Measurements from ENCODE around the gene SPECC1.
"Not testable (repeated sequence)": the region's sequence is repeated elsewhere in the genome, so short reads cannot be mapped to it uniquely, and the experiment has no call there.

SPECC1 gene

DNA sequence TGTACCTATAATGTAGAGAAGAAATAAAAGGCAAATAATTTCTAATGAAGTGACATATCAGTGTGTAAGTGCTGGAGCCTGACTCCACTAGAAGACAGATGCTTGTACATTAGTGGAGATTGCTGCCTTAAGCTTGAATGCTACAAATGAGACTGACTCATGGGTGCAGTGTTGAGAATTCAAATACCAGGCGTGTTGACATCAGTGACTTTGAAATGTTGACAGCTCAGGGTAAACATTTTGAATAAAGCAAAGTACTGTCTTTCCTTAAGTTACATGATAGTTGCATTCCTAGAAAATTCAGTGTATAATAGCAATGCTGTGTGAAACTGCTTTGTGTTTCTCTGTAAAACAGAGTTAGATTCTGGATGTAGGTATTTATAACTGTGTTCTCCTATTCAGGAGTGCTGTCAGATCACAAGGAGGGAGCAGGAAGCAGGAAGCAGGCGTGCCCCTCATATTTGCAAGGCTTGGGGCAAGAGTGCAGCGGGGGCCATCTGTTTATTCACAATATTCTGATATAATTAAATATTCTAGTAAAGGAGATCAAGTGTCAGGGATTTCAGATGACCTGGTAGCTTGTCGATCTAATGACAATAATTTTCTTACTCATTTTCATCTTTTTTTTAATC lies 119.0 kb downstream of the SPECC1 start:
- peak; percentile 49 for DNase-seq (ENCODE audit: low spot score)

DNA sequence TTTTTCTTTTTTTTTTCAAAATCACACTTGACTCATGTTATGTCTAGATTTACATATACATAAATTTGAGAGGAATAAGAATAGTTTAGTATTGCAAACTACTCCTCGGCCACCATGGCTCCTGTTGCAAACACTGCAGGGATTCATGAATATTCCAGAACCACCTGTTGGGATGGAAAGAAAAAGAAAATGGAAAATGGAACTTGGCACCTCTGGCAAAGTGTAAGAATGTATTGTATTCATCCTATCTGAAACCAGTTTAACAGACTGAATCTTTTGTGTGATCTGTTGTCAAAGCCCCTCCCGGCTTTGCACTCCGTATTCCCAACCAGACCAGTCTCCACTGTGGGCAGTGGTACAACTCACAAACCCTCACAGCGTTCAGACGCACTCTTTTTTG lies 124.4 kb downstream of the SPECC1 start:
- no peak for DNase-seq (ENCODE audit: low spot score)

DNA sequence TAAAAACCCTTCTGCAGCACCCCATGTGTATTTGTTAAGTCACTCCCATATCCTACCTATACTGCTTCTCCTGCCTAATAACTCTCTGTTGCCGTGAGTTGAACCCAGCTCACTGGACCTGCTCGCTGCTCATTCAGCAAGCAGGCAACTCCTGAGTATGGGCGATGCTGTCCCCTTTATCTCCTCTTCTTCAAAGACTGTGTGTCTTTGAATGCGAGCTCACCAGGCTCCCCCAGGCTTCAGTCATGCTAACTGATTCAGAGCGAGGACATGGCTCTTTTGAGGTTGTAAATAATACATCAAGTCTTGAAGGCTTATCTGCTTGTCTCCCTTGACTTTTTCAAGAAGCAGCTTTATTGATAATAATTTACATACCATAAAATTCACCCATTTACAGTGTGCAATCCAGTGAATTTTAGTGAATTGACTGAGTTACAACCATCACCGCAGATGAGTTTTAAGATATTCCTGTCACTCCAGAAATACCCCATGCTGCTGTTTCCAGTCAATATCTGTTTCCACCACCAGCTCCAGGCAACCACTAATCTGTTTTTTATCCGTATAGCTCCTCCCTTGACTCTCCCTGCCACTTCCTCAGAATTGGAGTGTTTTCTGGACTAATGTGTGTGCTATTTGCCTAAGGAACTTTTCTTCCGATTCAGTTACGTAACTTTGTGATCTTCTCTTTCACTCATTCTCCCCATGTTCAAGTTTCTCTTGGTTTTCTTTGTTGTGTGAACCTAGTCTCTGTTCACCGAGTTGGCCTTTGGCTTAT lies 132.2 kb downstream of the SPECC1 start:
- no peak for DNase-seq (ENCODE audit: low spot score)

DNA sequence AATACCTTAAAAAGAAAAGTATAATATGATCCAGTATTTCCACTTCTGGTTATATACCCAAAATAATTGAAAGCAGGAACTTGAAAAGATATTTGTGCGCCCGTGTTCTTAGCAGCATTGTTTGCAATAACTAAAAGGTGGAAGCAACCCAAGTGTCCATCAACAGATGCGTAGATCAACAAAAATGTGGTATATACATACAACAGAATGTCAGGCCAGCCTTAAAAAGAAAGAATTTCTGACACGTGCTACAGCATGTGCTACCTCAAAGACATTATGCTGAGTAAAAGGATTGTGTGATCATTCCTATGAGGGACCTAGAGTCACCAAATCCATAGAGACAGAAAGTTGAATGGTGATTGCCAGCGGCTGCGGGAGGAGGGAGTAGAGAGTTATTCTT lies 133.1 kb downstream of the SPECC1 start:
- DNase-seq (ENCODE audit: low spot score), result no peak

DNA sequence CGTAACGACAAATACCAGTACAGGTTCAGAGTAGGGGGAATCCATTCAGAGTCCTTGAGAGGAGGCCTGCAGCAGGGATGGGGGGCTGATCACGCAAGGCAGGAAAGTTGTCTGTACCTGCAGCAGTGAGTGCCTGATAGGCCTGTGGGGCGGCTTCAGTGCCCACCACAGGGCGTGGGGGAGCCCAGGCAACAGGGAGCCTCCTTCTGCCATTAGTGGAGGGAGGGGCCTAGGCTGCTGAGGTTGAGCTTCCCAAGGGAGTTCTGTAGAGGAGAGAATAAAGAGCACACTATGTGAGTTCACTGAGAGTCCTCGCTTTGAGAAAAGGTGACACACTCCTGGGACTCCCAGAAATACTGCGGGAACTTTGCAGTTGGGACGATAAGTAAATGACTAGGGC lies 134.6 kb downstream of the SPECC1 start:
- DNase-seq (ENCODE audit: low spot score), result no peak

DNA sequence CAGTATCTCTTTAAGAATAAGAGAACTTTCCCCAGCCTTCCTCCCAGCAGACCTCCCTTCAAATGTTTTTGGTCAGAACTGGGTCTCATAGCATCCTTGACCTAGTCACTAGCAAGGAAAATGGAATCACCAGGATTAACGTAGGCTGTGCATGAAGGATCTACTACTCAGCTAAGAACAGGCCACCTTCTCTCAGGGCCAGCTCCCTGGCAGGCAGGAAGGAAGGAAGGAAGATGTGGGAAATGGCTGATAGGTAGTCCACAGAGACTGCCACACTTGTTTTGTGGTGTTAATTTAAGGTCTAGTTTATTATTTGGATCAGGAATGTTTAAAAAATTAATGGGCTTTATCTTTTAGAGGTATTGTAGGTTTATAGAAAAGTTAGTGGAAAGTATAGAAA lies 136.4 kb downstream of the SPECC1 start:
- no peak for DNase-seq (ENCODE audit: low spot score)

DNA sequence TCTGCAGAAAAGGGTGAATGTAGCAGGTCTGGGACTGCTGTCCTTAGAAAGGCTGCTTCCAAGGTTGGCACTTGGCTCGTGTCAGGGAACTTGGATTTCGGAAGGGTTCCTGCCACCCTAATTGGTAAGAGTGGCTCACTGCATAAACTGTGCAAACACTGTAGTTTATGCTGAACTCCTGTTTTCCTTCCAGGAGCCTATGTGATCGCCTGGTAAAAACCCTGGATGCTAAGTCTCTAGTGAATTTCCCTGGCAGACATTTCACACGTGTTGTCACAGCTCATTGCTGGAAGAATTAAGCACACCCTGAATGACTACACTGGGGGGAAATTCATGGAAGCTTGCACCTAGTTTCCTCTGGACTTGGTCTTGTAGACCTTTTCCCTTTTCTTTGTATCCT lies 140.1 kb downstream of the SPECC1 start:
- no peak for DNase-seq (ENCODE audit: low spot score)

DNA sequence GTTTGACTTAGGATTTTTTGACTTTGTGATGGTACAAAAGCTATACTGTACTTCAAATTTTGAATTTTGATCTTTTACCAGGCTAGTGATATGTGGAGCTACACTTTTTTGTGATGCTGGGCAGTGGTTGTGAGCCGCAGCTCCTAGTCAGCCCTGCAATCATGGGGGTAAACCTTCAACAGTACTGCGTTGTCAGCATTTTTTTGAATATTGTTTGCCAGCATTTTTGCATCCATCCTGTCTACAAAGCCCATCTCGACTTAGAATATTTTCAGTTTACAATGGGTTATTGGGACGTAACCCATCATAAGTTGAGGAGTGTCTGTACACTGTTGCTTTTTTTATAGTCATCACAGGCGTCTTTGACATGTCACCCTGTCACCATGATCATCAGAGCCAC lies 142.0 kb downstream of the SPECC1 start:
- no peak for DNase-seq (ENCODE audit: low spot score)

DNA sequence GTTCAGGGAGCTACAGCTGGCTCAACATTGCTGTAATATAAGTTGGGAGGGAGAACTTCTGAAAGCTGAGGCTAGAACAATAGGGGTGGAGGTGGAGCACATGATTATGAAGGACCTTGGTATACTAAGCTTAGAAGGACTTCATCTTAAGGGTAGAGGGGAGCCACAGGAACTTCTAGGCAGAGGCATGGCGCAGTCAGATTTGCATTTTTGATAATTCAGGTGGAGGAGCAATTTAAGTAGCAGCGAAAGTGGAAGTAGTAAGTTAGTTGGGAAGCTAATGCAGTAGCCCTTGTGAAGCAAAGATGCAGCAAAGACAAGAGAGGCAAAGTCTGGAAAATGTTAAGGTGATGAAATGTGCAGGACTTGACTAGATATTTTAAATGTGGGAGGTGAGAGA lies 144.1 kb downstream of the SPECC1 start:
- DNase-seq (ENCODE audit: low spot score), result no peak

DNA sequence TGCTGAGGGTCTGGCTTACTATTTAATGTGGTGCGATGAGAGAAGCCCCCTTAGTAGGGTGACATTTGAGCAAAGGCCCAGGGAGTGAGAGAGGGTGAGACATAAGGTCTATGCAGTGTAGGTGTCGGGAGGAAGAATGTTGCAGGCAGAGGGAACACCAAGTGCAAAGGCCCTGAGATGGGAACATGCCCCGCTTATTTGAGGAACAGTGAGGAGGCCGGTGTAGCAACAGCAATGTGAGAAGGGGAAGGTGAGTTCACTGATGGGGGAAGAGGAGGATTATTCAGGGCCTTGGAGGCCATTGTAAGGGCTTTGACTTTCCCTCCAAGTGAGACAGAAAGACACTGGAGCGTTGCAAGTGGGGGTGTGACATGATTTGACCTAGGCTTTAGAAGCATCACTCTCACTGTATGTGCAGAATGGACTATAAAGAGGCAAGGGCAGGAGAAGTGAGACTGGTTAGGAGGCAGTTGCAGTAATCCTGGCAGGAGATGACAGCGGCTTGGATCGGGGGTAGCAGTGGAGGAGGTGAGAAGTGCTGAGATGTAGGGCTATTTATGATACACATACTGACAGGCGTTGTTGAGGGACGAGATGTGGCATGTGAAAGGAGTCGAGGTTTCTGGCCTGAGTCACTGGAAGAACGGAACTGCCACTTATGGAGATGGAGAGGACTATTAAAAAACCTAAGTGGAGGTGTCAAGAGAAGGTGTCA lies 145.3 kb downstream of the SPECC1 start:
- DNase-seq (ENCODE audit: low spot score), result no peak

DNA sequence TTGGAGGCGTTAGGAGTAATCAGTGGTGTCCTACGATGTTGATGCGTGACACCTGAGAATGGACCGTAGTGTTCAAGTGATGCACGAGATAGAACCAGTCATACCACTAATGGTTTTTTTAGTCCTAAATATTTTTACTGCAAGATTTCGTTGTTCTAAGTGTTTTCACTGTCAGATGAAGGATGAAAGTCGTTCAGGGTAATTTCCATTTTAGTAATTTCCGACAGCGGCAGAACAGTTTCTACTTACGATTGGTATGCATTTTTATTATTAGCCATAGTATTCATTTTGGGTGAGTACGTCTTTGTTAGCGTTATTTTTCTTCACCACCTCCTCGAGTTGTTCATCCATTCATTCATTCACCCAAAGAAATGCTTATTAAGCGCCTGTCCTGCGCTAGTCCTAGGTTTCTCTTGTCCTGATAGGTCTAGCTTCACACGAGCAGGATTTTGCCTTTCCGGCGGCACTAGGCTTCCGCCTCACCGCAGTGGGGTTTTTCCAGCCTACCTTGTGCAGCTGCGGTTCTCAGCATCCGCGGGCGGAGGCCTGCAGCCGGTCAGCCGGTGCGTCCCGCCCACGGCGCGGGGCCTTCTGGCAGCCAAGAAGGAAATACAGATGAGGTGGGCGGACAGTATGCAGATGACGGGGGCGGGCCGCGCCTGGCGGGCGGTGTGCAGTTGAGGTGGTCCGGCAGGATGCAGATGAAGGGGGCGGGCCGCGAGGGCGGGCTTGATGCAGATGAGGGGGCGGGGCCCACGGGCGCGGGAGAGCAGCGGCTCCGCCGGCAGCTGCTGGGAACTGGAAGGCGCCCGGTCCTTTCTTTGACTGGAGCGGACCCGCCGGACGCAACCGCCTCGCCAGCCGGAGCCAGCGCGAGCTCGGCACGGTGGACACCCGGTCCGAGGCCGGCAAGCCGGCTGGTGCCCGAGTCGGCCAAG lies 146.4 kb downstream of the SPECC1 start:
- DNase-seq (ENCODE audit: low spot score), result peak; percentile 93

DNA sequence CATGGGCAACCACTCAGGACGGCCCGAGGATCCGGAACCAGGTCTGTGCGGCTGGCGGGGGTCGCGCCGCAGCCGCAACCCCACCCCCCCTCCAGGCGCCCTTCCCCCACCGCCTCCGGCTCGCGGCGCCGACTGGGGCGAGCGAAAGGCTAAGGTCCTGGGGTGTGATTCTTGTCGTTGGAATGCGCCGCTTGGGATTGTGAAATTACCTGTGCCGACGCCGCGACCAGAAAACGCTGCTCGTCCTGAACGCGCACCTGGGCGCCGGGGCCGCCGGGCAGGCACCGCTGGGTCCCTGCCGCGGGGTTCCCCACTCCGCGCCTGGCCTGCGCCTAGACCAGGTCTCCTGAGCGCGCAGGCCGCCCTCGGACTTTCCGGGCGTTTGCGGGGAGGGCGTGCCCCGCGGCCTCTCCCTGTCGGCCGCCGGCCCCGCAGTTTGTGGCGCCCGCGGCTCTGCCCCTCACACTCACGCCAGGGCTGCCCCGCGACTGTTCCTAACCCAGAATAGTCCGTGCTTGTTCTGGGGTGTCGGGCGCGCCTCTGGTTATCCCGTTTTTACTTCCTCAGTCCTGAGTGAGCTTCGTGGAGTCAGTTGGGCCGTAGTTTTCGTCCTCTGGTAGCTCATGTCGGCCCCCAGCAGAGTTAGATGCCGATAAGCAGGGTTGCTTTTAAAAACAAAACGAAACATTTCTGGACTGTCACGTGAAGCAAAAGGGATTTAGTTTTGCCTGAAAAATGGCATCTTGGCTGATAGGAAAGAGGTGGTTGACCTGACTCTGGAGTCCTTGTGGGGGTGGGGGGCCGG lies 147.2 kb downstream of the SPECC1 start:
- peak; percentile 53 for DNase-seq (ENCODE audit: low spot score)

DNA sequence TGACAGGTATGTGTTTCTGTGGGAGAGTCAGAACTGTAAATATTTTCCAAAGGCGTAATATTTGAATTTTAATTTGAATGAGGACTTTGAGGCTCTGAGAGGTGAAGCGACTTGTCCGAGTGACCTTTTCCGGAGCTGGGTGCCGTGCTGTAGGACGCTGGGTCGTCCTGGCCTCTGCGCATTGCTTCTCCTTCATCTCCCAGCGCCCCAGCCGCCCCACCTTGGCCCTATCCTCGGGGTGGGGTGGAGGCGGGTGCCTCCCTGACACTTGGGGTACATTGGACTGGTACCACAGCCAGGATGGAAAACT lies 147.8 kb downstream of the SPECC1 start:
- no peak for DNase-seq (ENCODE audit: low spot score)

DNA sequence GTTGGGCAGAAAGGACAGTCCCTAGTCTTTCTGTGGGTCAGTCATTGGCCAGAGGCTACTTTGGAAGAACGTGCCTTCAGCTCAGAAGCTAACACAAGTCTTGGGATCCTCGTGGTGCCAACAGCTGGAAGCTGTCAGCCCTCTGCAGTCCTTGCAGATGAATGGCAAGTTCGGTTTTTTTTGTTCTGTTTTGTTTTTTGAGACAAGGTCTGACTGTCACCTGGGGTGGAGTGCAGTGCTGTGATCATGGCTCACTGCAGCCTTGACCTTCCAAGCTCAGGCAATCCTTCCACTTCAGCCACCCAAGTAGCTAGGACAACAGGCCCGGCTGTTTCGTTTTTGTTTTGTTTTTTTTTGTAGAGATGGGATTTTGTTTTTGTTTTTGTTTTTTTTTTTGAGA lies 149.4 kb downstream of the SPECC1 start:
- no peak for DNase-seq (ENCODE audit: low spot score)

DNA sequence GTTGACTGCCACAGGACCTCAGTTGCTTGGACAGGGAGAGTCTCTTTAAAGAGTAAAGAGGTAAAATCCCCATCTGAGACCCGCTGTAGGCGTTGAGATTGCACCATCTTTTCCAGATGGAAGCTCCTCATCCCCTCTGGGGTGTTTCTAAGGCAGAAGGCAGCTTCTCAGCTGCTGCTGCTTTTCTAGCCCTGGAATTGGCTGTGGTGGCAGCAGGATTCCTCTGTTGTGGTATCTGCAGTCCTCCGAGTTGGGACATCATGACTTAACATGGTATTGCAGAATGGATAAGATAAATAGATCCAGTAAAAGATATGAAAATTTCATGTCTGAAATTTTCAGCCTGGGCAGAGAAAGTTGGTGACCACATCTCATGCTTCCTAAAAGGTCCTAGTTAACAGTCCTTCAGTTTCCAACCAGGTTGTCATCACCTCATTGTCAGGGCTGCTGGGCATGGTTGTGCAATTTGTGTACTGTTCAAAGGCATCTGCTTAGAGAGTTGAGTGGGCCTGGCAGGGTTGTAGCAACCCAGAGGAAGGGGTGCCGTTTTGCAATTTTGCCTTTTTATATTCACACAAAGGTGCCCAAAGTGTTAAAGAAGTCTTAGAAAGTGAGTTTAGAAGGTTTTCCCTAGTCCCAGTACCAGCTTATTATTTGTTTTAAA lies 150.4 kb downstream of the SPECC1 start:
- DNase-seq (ENCODE audit: low spot score), result no peak

DNA sequence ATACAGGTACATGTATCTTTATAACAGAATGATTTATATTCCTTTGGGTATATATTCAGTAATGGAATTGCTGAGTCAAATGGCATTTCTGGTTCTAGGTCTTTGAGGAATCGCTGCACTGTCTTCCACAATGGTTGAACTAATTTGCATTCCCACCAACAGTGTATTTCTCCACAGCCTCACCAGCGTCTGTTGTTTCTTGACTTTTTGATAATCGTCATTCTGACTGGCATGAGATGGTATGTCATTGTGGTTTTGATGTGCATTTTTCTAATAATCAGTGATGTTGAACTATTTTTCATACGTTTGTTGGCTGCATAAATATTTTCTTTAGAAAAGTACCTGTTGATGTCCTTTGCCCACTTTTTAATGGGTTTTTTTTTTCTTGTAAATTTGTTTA lies 156.4 kb downstream of the SPECC1 start:
- DNase-seq (ENCODE audit: low spot score), result not testable (repeated sequence)

DNA sequence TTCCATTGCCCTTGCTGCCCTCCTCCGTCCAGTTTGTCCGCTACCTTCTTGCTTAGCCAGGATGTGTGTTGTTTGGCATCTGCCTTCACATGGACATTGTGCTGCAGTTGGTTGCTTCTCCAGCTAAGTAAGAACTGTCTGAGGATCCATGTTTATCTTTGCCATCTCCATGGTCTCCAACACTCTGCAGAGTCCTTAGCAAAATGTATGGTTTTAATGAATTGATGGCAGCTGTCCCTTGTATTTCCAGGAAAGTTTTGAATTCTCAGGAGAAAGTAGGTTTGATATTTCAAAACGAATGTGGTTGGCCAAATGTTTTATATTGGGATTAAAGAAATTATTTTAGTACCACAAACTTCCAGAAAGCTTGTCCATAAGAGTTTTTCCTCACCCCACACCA lies 160.9 kb downstream of the SPECC1 start:
- no peak for DNase-seq (ENCODE audit: low spot score)

DNA sequence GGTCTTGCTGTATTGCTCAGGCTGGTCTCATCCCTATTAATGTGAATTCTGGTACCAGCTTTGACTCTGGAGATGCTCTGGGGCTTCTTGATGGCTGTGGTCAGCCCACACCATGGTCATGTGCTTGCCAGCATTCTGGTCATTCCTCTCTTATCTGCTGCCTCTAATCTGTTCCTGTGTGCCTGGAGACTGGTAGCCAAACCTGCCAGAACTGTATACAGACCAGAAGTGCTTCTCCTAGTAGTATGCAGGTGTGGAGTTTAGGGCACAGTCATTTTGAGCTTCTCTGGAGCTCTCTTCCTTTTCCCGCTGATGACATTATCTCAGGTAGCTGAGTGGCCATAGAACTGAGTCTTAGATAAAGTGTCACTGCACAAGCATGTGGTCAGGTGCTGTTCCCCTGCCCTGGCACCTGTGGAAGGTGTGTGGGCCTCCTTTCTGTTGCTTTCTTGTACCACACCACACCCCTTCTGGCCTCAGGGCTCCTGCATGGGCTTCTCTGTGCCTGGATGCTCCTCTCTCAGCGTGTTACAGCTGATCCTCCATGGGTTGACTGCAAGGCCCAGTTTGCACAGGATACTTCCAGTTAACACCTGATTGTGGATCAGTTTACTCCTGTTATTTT lies 162.7 kb downstream of the SPECC1 start:
- DNase-seq (ENCODE audit: low spot score), result no peak

DNA sequence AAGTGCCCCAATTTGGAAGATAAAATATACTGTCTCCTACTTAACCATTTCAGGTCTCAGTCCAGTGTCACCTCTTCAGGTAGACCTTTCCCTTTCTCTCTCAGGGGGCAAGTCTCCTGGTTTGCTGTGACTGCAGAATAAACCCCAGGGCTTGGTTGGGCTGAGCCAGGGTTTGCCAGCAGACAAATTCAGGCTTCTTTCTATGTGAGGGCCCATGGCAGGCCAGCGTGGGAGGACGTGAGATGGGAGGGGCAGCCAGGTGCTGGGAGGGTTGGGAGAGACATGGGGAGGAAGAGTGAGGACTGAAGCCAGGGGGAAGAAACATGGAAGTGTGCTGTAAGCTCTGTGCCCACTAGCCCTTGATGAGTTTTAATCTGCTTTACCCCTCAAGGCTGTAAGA lies 163.2 kb downstream of the SPECC1 start:
- no peak for DNase-seq (ENCODE audit: low spot score)

DNA sequence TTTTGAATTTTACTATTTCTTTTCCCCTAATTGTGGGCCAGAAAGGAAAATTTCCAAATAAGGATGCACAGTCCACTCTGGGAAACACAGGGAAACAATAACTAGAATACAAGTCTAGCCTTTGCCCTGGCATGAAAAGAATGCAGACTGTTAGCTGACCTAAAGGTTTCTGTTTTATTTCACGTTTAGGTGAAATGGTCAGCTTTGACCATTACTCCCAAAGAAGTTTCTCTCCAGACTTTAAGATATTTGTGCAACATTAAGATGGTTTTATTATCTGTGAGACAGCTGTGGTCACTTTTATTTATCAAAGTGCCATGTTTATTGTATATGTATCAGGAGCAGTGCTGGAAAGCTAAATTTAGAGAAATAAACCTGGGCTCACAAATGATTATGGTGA lies 163.9 kb downstream of the SPECC1 start:
- no peak for DNase-seq (ENCODE audit: low spot score)

Measured in hepatic stellate cell (primary cell).